ENCODE measurements around the gene NECAB2.
A peak's percentile ranks its signal among the peaks of the same experiment; 100 is the strongest.
"Not testable (repeated sequence)": the region's sequence is repeated elsewhere in the genome, so short reads cannot be mapped to it uniquely, and the experiment has no call there.

Gene NECAB2

DNA sequence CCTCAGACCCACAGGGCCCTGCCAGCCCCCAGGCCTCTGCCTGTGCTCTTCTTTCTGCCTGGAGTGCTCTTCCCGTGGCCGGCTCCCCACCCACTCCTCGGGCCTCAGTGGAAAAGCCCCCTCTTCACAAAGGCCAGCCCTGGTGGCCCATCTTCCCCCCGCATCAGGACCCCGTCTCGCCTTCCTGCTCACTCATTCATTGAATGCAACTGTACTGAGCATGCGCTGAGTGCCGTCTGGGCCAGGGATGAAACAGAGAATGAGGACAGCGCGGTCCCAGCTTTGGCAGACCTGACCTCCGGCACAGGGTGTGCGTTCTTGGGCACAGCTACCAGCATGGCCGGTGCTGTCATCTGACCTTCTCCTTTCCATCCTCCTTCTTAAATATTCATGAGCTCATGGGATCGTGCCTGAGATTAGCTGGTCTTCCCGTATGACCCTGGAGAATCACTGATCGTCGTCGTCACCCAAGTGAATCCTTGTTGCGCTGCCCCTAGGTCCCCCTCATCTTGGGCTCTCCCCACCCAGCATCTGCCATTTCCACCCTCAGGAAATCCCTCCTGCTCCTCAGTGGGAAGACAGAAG is 31.4 kb upstream of the NECAB2 start:
- no peak for DNase-seq

DNA sequence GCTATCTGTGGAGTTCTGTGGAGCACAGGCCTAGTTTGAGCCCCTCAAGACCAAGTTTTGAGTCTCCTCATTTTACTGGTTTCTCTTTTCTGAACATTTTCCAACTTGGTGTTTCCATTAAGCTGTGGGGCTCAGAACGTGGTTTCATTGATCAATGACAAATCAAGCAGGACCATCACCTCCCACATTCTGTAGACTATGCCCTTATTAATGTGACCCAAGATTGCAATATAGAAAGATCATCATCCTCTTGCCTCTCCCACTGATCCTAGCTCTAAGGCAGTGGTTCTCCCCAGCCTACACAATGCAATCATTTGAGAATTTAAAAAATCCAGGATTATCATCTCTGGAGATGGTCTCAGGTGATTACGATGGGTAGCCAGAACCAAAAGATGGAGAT is 30.8 kb upstream of the NECAB2 start:
- no peak for DNase-seq

DNA sequence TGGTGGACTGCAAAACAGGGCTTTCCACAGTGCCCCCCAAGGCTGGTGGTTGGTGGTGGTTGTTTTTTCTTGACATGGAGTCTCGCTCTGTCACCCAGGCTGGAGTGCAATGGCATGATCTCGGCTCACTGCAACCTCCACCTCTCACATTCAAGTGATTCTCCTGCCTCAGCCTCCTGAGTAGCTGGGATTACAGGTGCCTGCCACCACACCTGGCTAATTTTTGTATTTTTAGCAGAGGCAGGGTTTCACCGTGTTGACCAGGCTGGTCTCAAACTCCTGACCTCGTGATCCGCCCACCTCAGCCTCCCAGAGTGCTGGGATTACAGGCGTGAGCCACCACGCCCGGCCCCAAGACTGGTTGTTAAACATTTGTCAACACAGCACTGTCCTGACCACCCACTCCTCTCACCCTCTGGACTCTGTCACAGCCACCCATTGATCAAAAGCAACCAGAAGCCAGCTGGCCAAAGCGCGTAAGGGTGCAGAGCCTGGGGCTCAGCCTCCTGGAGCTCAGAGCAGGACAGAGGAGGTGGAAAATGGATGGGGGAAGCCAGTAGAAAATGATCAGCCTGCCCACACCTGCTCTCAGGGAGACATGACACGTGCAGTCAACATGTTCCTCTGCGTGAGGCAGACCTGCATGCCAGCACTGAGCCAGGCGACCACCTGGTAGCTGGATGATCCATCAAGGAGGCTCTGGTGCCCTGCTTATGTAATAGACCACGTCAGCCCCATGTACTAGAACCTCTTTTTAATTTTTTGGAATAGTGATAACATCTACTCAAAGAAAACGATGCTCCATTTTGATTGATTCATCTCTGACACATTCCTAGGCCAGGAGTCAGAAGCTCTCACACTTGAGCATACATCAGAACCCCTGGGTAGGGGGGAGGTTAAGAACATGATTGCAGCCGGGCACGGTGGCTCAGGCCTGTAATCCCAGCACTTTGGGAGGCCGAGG is 29.8 kb upstream of the NECAB2 start:
- DNase-seq: peak; percentile 51

DNA sequence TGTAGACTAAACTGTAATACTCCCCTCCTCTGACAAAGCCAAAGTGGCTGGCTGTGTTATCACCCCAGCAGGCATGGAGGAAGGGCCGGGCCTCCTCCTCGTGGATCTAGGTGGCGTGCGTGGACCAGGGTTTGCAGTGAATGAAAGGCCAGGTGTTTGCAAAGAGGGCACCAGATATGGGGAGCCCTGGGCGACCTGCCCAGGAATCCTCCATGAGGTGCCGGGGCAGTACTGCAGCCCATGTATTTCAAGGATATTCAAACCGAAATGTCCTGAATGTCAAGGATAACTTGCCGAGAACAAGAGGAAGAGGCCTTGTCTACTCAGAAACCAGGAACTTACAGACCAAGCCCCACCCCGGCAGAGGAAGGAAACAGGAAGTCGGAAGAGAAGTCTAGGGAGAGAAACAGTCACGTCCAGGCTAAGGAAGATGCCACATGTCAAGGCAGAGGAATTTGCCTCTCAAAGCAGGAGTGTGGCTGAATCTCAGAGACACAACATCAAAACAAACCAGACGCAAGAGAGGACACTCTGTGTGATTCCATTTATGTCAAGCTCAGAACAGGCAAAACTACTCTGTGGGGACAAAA is 28.7 kb upstream of the NECAB2 start:
- DNase-seq: no peak

DNA sequence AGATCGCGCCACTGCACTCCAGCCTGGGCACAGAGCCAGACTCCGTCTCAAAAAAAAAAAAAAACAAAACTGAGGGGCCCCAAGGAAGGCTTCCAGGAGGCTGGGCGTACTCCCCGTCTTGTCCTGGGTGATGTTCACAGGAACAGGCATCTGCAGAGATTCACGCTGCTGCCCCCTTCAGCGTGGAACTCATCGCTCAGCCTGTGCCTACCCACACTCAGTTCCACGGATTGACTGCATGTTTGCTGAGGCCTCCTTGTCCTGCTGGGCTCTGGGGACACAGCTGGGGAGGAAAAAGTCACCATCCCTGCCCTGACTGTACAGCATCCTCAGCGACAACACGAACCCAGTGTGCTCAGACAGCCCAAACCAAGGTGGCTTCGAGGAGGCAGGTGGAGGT is 27.9 kb upstream of the NECAB2 start:
- no peak for DNase-seq

DNA sequence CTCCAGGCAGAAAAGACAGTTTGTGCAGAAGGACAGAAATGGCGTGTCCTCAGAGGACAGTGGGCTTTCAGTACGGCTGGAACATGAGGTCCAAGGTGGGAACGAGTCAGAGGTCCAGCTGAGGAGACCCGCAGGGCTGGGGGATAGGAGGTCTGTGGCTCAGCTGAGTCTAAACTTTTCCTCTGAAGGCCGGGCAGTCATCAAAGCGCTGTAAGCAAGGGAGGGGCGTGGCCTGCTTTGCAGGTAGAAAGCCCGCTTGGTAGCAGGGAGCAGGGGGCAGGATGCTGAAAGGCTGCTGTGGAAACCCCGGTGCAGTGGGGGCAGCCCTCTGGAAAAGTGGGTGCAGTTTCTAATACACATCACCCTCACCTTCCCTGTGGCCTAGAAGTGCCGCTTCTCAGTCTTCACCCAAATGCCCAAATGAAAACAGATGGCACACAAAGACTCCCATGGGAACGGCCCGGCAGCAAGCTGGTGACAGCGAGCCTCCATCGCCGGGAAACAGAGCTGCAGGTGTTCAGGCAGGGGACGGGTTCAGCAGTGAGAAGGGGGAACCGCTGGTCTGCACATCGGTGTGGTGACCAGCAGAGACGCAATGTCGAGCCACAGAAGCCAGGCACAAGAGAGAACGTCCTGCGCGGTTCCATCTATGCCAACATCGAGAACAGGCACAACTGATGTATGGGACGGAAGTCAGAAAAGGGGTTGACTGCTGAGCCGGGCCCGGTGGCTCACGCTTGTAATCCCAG is 27.2 kb upstream of the NECAB2 start:
- DNase-seq: no peak

DNA sequence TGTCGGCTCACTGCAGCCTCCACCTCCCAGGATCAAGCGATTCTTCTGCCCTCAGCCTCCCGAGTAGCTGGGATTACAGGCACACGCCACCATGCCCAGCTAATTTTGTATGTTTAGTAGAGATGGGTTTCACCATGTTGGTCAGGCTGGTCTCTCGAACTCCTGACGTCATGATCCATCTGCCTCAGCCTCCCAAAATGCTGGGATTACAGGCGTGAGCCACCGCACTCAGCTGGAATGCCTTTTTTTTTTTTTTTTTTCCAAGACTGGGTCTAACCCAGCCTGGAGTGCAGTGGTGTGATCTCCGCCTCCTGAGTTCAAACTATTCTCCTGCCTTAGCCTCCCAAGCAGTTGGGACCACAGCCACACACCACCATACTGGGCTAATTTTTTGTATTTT is 26.5 kb upstream of the NECAB2 start:
- not testable (repeated sequence) for DNase-seq

DNA sequence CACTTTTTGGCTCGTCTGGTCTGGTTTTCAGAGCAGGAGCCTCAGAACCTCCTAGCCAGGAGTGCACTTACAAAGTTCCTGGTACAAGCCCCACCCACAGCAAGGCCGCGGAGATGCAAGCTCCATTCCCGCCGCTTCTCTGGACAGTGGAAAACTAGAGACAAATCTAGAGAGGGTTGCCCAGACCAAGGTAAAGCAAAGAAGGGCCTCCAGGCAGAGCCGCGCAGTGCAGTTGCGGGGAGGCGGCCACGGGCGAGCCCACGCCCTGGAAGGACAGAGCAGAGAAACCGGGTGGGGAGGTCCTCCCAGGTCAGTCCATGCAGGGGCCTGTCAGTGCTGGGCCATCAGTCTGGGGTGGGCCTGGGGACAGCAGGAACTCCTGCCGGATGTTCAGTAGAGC is 26.0 kb upstream of the NECAB2 start:
- no peak for DNase-seq

DNA sequence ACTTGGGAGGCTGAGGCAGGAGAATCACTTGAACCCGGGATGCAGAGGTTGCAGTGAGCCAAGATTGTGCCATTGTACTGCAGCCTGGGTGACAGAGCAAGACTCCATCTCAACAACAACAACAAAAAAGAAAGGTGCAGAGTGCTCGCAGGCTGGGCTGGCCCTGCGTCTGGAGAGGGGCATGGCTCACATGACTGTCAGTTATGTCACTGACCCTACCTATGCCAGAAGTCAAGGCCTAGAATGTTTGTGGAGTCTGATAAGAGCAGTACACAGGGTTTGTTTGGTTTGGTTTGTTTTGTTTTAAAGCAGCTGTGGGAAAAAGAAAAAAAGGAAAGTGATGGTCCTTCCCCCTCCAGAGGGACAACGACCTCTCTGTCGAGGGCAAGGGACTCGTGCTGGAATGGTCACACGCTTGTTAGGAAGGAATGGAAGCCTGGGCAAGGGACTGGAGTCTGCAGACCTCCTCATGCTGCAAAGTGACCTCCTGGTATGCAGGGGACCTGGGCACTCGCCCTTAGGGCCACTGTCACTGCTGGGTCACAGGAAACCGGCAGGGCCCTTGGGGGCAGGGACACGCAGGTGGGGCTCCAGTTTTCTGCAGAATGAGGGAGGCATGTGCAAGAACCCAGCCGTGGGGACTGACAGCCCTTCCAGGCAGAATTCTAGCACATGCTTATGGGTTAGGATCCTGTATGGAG is 25.1 kb upstream of the NECAB2 start:
- DNase-seq: no peak

DNA sequence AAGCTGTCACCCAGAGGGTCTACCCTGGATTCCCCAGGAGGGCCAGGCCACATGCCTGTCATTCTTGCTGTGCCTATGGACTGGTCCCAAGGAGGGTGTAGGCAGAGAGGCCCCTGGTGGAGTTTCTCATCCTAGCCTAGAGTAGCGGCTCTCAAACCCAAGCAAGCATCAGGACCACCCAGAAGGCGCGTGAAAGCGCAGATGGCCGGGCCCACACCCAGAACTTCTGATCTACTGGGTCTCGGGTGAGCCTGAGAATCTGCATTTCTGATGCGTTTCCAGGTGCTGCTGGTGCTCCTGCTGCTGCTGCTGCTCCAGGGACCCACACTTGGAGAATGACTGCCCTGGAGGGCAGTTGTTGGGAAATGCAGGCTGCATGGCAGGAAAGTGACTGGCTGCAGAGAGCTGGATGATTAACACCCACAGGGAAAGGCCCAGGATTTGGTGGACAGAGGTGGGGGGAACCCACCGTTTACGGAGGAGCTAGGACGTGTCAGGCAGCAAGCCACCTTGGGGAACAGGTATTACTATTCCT is 24.5 kb upstream of the NECAB2 start:
- DNase-seq: no peak

DNA sequence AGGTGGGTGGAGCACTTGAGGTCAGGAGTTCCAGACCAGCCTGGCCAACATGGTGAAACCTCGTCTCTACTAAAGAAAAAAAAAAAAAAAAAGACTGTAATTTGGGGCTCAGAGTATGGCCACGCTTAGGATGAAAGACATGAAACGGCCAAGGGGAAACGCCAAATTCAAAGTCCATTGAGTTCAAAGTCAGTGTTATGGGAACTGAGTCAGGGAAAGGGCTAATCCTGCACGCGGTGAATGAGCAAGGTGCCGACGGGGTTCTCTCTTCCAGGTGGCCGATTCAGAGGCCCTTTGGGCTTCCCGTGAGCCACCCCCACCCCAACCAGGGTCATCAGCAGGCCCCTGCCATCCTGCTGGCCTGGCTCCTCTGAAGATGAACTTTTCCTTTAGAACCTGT is 22.5 kb upstream of the NECAB2 start:
- DNase-seq: no peak

DNA sequence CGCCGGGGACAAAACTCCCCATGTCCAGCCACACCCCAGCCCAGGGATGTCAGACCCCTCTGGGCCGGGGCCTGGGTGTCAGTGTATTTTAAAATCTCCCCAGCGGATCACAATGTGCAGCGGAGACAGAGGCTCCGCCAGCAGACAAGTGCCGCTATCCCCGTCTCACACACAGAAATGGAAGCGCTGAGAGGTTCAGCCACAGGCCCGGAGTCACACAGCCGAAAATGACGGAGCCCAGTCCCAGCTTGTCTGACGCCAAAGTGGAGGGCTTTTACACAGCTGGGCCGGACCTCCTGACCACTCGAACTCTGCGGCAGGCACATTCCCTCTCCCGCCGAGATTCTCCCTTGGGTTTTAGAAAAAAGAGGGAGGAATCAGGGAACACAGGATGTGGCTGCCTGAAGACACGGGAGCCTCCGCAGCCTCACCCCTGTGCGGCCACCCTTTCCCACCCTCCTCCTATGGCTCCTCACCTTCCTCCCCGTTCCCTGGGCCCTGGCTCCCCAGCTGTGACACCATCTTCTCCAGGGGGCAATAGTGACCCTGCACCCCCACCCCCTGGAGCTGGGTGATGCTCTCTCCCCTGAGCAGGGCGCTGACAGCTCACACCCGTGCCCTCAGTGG is 21.8 kb upstream of the NECAB2 start:
- DNase-seq: no peak

DNA sequence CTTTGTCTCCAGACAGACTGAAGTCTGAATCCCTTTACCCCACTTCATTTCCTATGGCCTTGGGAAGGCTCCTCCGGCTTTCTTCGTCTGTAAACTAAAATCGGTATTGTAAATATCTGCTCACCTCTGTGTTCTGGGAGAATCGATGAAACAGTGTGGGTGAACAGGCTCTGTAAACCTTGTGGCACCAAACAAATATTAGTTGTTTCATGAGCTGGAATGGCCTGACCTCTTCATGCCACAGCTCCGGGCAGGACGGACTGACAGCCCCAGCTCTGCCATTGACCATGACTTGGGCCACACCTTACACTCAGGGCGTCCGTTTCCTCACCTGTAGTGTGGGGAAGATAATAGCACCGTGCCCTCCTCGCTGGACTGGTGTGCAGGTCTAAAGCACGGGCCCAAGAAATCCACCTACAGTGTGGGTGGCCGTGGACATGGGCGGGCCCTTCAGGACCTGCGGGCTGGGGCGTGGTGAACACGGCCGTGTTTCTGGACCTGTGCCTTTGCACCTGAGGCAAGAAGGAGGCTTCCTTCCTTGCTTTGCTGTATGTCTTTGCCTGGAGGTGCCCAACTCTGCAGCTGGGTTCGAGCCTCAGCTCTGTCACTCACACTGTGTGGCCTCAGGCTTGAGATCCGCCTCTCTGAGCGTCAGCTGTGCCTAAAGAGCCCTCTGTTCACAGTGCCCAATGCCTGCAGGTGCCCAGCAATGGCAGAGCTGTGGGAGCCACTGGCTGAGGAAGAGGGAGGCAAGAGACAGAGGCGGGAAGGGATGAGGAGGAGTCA is 21.1 kb upstream of the NECAB2 start:
- DNase-seq: no peak

DNA sequence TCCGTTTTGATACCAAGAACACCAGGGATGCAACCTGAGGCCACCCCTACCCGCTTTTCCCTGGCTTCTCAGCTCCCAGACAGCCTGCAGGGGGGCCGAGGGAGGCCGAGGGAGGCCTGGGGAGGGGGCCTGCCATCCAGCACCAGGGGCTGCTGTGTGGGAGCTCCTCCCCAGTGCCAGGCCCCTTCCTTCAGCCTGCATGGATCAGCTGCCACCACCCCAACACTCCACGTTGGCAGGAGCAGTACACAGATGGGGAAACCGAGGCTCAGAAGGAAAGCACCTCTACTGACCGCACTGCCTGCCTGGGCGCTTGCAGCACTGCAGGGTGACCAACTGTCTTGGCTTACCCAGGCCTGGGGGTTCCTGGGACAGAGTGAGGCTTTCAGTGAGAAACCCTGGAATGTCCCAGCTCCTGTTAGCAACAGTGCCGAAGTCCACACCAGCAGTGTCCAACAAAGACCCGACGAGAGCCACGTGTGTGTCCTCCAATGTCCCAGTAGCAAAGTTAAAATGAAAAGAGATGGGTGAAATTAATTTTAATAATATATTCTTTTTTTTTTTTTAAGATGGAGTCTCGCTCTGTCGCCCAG is 20.3 kb upstream of the NECAB2 start:
- no peak for DNase-seq

DNA sequence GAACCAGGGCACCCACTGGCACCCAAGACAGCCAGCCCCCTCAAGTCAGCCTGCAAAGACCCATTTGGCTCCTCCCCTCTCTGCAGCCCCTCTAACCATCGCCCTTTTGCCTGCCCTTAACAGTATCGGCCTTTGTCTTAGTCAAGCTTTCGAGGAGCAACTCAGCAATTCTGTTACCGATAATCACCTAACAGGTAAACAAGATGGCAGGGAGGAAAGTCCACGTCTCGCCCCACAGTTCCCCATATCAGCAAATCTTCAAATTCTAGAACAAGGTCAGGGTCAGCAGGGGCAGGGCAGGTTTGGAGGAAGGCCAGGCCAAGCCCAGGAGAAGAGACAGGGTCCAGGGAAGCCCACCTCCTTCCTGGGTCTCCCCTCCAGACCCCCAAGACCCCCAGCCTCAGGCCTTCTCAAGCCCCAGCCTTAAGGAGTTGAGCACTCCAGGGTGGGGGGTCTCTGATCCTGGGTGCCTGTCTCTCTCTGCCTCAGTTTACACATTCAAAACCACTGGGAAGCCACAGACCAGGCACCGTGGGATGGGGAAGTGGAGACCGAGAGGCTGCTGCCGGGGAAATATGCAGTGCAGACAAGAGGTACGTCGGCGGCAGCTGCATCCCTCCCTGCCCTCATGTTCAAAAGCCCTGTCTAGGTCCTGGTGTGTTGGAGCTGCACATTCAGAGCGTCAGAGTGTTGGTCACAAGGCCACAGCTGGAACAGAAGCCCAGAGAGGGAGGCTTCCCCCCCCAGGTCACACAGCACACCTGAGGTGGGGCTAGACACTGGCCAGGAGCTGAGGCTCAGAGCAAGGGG is 18.9 kb upstream of the NECAB2 start:
- DNase-seq: no peak

DNA sequence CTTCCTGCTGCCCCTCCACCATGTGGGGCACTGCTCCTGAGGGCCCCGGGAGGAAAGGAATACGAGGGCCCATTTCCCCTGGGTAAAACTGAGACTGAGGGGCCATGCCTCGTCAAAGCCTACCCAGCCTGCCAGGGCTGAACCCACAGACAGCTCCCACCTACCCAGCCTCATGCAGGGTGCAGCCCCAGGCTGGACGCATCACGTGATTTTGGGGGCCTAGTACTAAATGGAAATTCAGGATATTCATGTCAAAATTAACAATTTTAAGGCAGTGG is 18.4 kb upstream of the NECAB2 start:
- no peak for DNase-seq

DNA sequence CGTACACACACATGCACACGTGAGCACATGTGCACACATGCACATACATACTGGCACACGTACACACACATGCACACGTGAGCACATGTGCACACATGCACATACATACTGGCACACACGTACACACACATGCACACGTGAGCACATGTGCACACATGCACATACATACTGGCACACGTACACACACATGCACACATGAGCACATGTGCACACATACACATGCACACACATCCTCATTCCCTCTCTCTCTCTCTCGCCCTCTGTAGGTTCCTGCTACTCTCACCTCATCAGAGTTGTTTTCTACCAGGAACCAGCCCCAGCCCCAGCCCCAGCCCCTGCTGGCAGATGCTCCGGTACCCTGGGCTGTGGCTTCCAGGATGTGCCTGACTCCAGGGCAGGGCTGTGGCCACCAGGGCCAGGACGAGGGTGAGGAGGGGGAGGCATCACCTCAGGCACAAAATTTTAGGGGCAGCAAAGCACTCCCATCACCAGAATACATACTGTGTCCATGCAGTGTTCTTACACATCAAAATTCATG is 17.1 kb upstream of the NECAB2 start:
- not testable (repeated sequence) for DNase-seq

DNA sequence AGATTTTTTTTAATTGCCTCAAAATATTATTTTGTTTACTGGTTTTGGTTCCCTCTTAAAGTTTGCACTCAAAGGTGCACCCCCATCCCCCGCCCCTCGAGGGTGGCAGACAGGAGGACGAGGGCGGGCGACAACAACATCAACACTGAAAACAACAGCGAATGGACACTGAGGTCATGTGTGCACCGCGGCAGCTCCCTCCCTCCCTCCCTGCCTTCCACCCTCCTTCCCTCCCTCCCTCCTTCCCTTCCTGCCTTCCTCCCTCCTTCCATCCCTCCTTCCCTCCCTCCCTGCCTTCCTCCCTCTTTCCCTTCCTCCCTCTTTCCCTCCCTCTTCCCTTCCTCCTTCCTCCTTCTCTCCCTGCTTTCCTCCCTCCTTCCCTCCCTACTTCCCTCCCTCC is 16.5 kb upstream of the NECAB2 start:
- DNase-seq: no peak

DNA sequence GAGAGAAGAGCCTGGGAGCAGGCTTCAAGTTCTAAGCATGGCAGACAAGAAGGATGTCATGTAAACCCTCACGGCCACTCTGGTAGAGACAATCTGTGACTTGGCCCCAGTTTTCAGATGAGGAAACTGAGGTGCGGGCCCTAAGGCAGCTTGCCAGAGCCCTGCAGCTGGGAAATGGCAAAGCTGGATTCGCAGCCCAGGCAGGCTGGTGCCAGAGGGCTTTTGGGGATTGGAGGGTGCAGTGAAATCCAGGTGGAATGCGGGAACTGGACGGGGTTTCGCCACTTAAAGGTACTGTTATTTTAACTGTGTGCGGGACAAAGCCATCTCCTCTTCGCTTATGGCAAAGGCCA is 15.5 kb upstream of the NECAB2 start:
- no peak for DNase-seq

All from fibroblast of upper back skin (primary cell).